Esophagus muscularis mucosa (tissue), 4 donors: ENCODE data around the gene RIN1. TPM values are rescaled to one million over a fixed set of nuclear protein-coding genes. Genes with fewer than 3 reads are reported as not detected.
"Not testable (repeated sequence)": the region's sequence is repeated elsewhere in the genome, so short reads cannot be mapped to it uniquely, and the experiment has no call there.

Experiments used
- DNase-seq: peaks from one replicate; pipeline ENCODE4 v3.0.0-alpha.2; 2017; ENCODE audit errors: extremely low spot score
- H3K27ac ChIP-seq, 4 donors: fragments of 200-600 bp; sonication (generic); replicated peaks in 1 of 4; 1 replicate in 3 of 4; 2 replicates in 1 of 4; pipeline ENCODE4 v1.5.1; 2016 to 2019; ENCODE audit warnings: mild to moderate bottlenecking in 1 of 4
- H3K27me3 ChIP-seq, 4 donors: fragments of 200-600 bp; sonication (generic); one replicate each; pipeline versions ENCODE4 v1.5.1 to v1.6.0; 2016 to 2019
- H3K36me3 ChIP-seq, 4 donors: fragments of 200-600 bp; sonication (generic); one replicate each; pipeline ENCODE4 v1.5.1; 2016 to 2019
- H3K4me1 ChIP-seq, 4 donors: fragments of 200-600 bp; sonication (generic); one replicate each; pipeline ENCODE4 v1.5.1; 2016 to 2019
- H3K4me3 ChIP-seq, 4 donors: fragments of 200-600 bp; sonication (generic); 1 replicate in 2 of 4; 2 replicates in 2 of 4; pipeline ENCODE4 v1.5.1; 2016 to 2019; ENCODE audit warnings: mild to moderate bottlenecking in 4 of 4, moderate library complexity in 1 of 4
- H3K9me3 ChIP-seq, 4 donors: fragments of 200-600 bp; sonication (generic); 1 replicate in 3 of 4; 2 replicates in 1 of 4; pipeline ENCODE4 v1.5.1; 2016 to 2019
- CTCF ChIP-seq, 3 experiments: fragments of 200-600 bp in 2 of 3; fragments of 450-650 bp in 1 of 3; sonication (generic) in 2 of 3; IDR thresholded peaks; one replicate each; pipeline ENCODE4 v1.5.1; 2017 to 2019; ENCODE audit warnings: antibody characterized with exemption in 3 of 3, mild to moderate bottlenecking in 2 of 3, moderate library complexity in 1 of 3
- EP300 ChIP-seq: sonication (generic); formaldehyde crosslinking; IDR thresholded peaks from one replicate; pipeline ENCODE4 v1.6.1; 2017; ENCODE audit warnings: antibody characterized with exemption
- POLR2A ChIP-seq: fragments of 450-650 bp; IDR thresholded peaks from one replicate; pipeline ENCODE4 v1.6.1; 2017; ENCODE audit warnings: antibody characterized with exemption, moderate library complexity, mild to moderate bottlenecking, low read depth
- POLR2AphosphoS5 ChIP-seq, 2 donors: sonication (generic); formaldehyde crosslinking; IDR thresholded peaks; one replicate each; pipeline ENCODE4 v1.6.1; 2017; ENCODE audit warnings: antibody characterized with exemption in 2 of 2
- WGBS: methylation state at CpG from one replicate; pipeline ENCODE4 v1.1.5; 2018; 5-methylcytosine and 5-hydroxymethylcytosine counted together
- intact Hi-C: fragments of 100-400 bp; cut with DNase I; formaldehyde crosslinking; loops from one replicate; pipeline ENCODE4 v1.15.1; 2023
- total RNA-seq, 4 donors: library from RNA; depleted of rRNA; stranded (reverse); fragments of >200 nt; gene quantifications; one replicate each; pipeline versions ENCODE4 v1.1.0 to v1.2.1, GENCODE V29; 2016

RIN1 gene
- total RNA-seq, 4 donors from 2014 or later = 3.1 to 6.6 (median 4.5) TPM

DNA sequence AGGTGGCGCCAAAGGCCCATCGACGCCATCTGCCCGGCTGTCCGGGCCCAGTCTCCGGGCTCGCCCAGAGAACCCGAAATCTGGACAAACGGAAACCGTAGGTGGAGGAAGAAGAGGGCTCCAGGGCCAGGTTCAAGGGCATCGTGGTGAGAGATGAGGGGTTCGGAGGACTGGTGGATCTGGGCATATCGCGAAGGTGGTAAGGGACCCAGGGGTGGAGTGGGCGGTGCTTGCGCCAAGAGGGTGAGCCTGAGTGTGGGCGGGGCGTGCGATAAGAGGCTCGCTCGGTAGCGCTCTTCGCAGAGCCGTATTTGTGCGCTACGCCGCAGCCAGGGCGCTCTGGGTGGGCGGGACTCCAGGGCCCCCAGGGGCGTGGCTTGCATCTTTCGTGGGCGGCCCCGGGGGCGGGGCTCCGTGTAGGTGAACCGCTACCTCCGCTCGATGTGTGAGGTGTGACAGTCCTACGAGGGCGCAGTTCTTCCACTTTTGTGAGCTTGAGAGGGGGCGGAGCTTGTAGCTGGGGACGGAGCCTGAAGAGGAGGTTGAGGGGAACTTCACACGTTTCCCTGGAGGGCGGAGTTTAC, 24.2 kb downstream of the RIN1 start:
- no peaks in the 10 kb centered on the region for H3K36me3 ChIP-seq
- intact Hi-C loops = loop anchor here (2.0 to 5.0 kb wide), 2 partner anchors 17 to 75 kb away; no protein-coding TSS in a partner anchor
- 0% methylated on average over 28 of the region's 44 CpGs for whole genome bisulfite sequencing

DNA sequence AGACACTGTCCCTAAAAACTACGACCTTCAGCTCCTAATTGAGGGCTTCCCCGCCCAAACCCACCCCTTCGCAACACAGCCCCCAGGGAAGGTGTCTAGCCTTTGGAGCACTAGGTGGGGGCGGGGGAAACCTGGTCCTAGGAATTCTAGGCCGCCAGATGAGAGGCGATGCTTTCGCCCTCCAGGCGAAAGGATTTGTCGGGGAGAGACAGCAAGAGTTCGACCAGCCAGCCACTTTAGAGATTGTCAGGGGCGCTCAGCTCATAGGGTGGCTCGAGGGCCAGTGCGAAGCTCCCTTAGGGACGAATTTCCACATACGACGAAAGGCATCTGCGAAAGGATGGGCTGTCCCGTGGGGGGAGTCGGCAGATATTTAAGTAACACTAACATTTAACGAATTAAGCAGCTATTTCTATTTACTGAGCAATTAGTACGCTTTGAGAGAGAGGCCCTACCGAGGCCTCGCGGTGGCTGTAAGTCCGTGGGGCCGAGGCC, 24.7 kb downstream of the RIN1 start:
- intact Hi-C loops = loop anchor here (2.0 to 5.0 kb wide), 2 partner anchors 17 to 76 kb away; no protein-coding TSS in a partner anchor
- no peak for TF ChIP-seq EP300
- TF ChIP-seq CTCF (IDR thresholded peaks at IDR 0.05) = peak in 1 of 3 experiments; percentile 94
- Histone ChIP-seq H3K4me1 (peaks cover 24 to 51% (median 44%) of the 10 kb centered on the region in 4 donors), H3K9me3 (no peaks in the 10 kb centered on the region), H3K36me3 (no peaks in the 10 kb centered on the region), H3K27me3 (peaks cover 0 to 3% (median 0%) of the 10 kb centered on the region in 4 donors), H3K4me3 (peak overlapping the region; percentile 59 to 75 (median 62)), H3K27ac (peak overlapping the region; percentile 83 to 95 (median 89))
- DNase-seq = no peak
- WGBS = 30% methylated on average over 24 of the region's 26 CpGs

More for the DNA sequence above, 24.2 kb downstream of the RIN1 start:
- DNase-seq = peak; percentile 97
- peaks cover 28 to 56% (median 49%) of the 10 kb centered on the region in 4 donors for H3K4me1 ChIP-seq
- H3K9me3 ChIP-seq = no peaks in the 10 kb centered on the region
- H3K27ac ChIP-seq = peak overlapping the region; percentile 83 to 95 (median 89)
- H3K4me3 ChIP-seq = peak overlapping the region; percentile 59 to 75 (median 62)
- peak in 2 of 3 experiments; percentile 94 to 99 for TF ChIP-seq CTCF (IDR thresholded peaks at IDR 0.05)
- TF ChIP-seq EP300 = no peak
- TF ChIP-seq POLR2AphosphoS5 (IDR thresholded peaks at IDR 0.05) = peak; percentile 38 to 69
- peaks cover 0 to 8% (median 0%) of the 10 kb centered on the region in 4 donors for H3K27me3 ChIP-seq

DNA sequence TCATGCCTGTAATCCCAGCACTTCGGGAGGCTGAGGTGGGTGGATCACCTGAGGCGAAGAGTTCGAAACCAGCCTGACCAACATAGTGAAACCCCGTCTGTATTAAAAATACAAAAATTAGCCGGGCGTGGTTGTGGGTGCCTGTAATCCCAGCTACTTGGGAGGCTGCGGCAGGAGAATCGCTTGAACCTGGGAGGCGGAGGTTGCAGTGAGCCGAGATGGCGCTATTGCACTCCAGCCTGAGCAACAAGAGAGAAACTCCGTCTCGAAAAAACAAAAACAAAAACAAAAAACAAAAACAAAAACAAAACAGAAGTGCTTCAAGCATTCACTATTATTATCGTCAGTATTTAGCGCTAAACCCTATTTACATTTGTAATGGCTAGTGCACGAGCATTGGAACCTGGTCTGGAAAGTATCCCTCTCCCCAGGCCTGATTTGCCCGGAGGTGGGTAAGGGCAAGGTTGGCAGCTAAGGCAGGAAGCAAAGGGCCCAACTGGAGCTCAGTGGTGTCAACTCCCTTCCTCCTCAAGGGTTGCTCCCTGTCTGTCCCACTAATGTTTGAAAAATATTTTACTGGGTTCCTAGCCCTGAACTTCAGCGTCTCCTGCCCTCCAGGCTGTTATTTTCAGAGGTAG, 25.3 kb downstream of the RIN1 start:
- WGBS = 86% methylated on average over 18 of the region's 18 CpGs
- not testable (repeated sequence) for DNase-seq, H3K36me3 ChIP-seq, H3K27me3 ChIP-seq, H3K9me3 ChIP-seq, H3K4me3 ChIP-seq
- Histone ChIP-seq H3K4me1 (peaks cover 19 to 45% (median 38%) of the 10 kb centered on the region in 4 donors), H3K27ac (peak overlapping the region in 3 of 4 donors; percentile 83 to 95 (median 89))
- intact Hi-C loops = loop anchor here (2.0 to 5.0 kb wide), 2 partner anchors 18 to 76 kb away; no protein-coding TSS in a partner anchor

DNA sequence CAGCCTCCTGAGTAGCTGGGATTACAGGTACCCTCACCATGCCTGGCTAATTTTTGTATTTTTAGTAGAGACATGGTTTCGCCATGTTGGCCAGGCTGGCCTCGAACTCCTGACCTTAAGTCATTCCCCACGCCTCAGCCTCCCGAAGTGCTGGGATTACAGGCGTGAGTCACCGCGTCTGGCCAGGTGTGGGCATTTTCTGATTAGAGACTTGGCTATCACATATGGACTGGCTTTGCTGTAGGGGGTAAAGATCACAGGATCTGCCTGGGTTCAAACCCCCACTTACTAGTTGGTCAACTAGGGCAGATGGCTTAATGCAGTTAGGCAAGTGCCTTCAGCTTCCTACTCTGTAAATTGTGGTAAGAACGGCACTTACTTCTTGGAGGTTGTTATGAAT, 25.9 kb downstream of the RIN1 start:
- peaks cover 18 to 39% (median 32%) of the 10 kb centered on the region in 4 donors for H3K4me1 ChIP-seq
- 88% methylated on average over 8 of the region's 8 CpGs for WGBS
- H3K27me3 ChIP-seq = no peaks in the 10 kb centered on the region
- no peaks in the 10 kb centered on the region for H3K9me3 ChIP-seq
- no peaks in the 10 kb centered on the region for H3K36me3 ChIP-seq
- no peak overlapping the region for H3K4me3 ChIP-seq
- no peak for DNase-seq
- TF ChIP-seq EP300 (no peak), CTCF (IDR thresholded peaks at IDR 0.05) (no peak), POLR2A (no peak), POLR2AphosphoS5 (IDR thresholded peaks at IDR 0.05) (no peak)
- intact Hi-C loops = loop anchor here (2.0 to 5.0 kb wide), 2 partner anchors 18 to 77 kb away; no protein-coding TSS in a partner anchor
- no peak overlapping the region for H3K27ac ChIP-seq

- Histone ChIP-seq H3K4me3 (no peak overlapping the region), H3K27me3 (no peaks in the 10 kb centered on the region), H3K4me1 (peaks cover 16 to 31% (median 24%) of the 10 kb centered on the region in 4 donors), H3K9me3 (no peaks in the 10 kb centered on the region), H3K36me3 (no peaks in the 10 kb centered on the region), H3K27ac (no peak overlapping the region)
- 42% methylated on average over 3 of the region's 3 CpGs for WGBS
- no peak for DNase-seq
- no peak for TF ChIP-seq CTCF (IDR thresholded peaks at IDR 0.05)
- no peak for TF ChIP-seq POLR2A
- no peak for TF ChIP-seq POLR2AphosphoS5 (IDR thresholded peaks at IDR 0.05)
- no peak for TF ChIP-seq EP300
- intact Hi-C loops = no loop called here
Measured at GRCh38 chr11:66309475-66309874, 26.8 kb downstream of the RIN1 start.
